H9 (cell line): Measurements from ENCODE around the gene PRKD2. TPM values are rescaled to one million over a fixed set of nuclear protein-coding genes. Genes with fewer than 3 reads are reported as not detected.
A peak's percentile ranks its signal among the peaks of the same experiment; 100 is the strongest.

Experiments used
- DNase-seq: peaks from one replicate; pipeline ENCODE4 v3.0.0-alpha.2; 2017
- H2AFZ ChIP-seq: one replicate; pipeline ENCODE4 v1.6.1; 2013; ENCODE audit warnings: mild to moderate bottlenecking, low read length, control low read depth, moderate library complexity
- H2AK5ac ChIP-seq: 2 replicates; pipeline ENCODE4 v1.6.1; 2013; ENCODE audit warnings: low read length, control low read depth, mixed read lengths; ENCODE audit not compliant: insufficient read length
- H2BK120ac ChIP-seq: one replicate; pipeline ENCODE4 v1.6.1; 2013; ENCODE audit warnings: low read depth, mild to moderate bottlenecking, low read length, control low read depth, inconsistent platforms; ENCODE audit not compliant: poor library complexity, severe bottlenecking
- H2BK12ac ChIP-seq: 2 replicates; pipeline ENCODE4 v1.6.1; 2013; ENCODE audit warnings: low read length, control low read depth, mixed read lengths, low read depth; ENCODE audit not compliant: insufficient read length
- H2BK15ac ChIP-seq: 2 replicates; pipeline ENCODE4 v1.6.1; 2013; ENCODE audit warnings: low read depth, low read length, control low read depth
- H2BK20ac ChIP-seq: one replicate; pipeline ENCODE4 v1.6.1; 2013; ENCODE audit warnings: low read depth, mild to moderate bottlenecking, low read length, control low read depth, inconsistent platforms; ENCODE audit not compliant: poor library complexity, severe bottlenecking
- H2BK5ac ChIP-seq: 2 replicates; pipeline ENCODE4 v1.6.1; 2013; ENCODE audit warnings: low read length, control low read depth, mixed read lengths; ENCODE audit not compliant: insufficient read length
- H3K14ac ChIP-seq: 2 replicates; pipeline ENCODE4 v1.6.1; 2013; ENCODE audit warnings: low read length, control low read depth; ENCODE audit not compliant: insufficient read depth
- H3K18ac ChIP-seq: 2 replicates; pipeline ENCODE4 v1.6.1; 2013; ENCODE audit warnings: low read depth, mild to moderate bottlenecking, mixed read lengths, low read length, control low read depth; ENCODE audit not compliant: insufficient read length
- H3K23ac ChIP-seq: 2 replicates; pipeline ENCODE4 v1.6.1; 2013; ENCODE audit warnings: low read length, control low read depth, mixed read lengths, low read depth; ENCODE audit not compliant: insufficient read length
- H3K23me2 ChIP-seq: 2 replicates; pipeline ENCODE4 v1.6.1; 2013; ENCODE audit warnings: low read depth, mild to moderate bottlenecking, mixed read lengths, low read length, control low read depth; ENCODE audit not compliant: insufficient read length, poor library complexity, severe bottlenecking
- H3K27ac ChIP-seq: 2 replicates; pipeline ENCODE4 v1.5.1; 2013; ENCODE audit warnings: low read length, control low read depth, mixed read lengths, low read depth; ENCODE audit not compliant: insufficient read length
- H3K27me3 ChIP-seq: 2 replicates; pipeline ENCODE4 v1.6.1; 2013; ENCODE audit warnings: low read length, control low read depth, inconsistent platforms; ENCODE audit not compliant: insufficient read depth
- H3K4ac ChIP-seq: 2 replicates; pipeline ENCODE4 v1.6.1; 2013; ENCODE audit warnings: low read depth, mild to moderate bottlenecking, control low read depth, inconsistent platforms, low read length, moderate library complexity
- H3K4me1 ChIP-seq: 2 replicates; pipeline ENCODE4 v1.6.1; 2013; ENCODE audit warnings: low read length, control low read depth, inconsistent platforms; ENCODE audit not compliant: insufficient read depth
- H3K4me2 ChIP-seq: 2 replicates; pipeline ENCODE4 v1.6.1; 2013; ENCODE audit warnings: low read length, control low read depth, mixed read lengths; ENCODE audit not compliant: insufficient read length, insufficient read depth
- H3K56ac ChIP-seq: 2 replicates; pipeline ENCODE4 v1.6.1; 2013; ENCODE audit warnings: low read depth, mild to moderate bottlenecking, mixed read lengths, low read length, control low read depth; ENCODE audit not compliant: insufficient read length
- H3K79me1 ChIP-seq: 2 replicates; pipeline ENCODE4 v1.6.1; 2013; ENCODE audit warnings: low read depth, mild to moderate bottlenecking, moderate library complexity, low read length, control low read depth, inconsistent platforms; ENCODE audit not compliant: insufficient read depth, poor library complexity, severe bottlenecking
- H3K79me2 ChIP-seq: 2 replicates; pipeline ENCODE4 v1.6.1; 2013; ENCODE audit warnings: low read length, control low read depth, inconsistent platforms; ENCODE audit not compliant: insufficient read depth
- H3K9ac ChIP-seq: 2 replicates; pipeline ENCODE4 v1.6.1; 2013; ENCODE audit warnings: low read length, control low read depth, mixed read lengths; ENCODE audit not compliant: insufficient read length; ENCODE audit errors: extremely low read depth
- H3K9me3 ChIP-seq: one replicate; pipeline ENCODE4 v1.6.1; 2013; ENCODE audit warnings: low read depth, low read length, inconsistent platforms; ENCODE audit not compliant: control insufficient read depth
- H3T11ph ChIP-seq: one replicate; pipeline ENCODE4 v1.6.1; 2013; ENCODE audit warnings: mild to moderate bottlenecking, low read length, control low read depth, inconsistent platforms
- H4K20me1 ChIP-seq: one replicate; pipeline ENCODE4 v1.6.1; 2013; ENCODE audit not compliant: control insufficient read depth, insufficient read length, insufficient read depth
- H4K5ac ChIP-seq: 2 replicates; pipeline ENCODE4 v1.6.1; 2013; ENCODE audit warnings: low read depth, mild to moderate bottlenecking, mixed read lengths, low read length, control low read depth; ENCODE audit not compliant: insufficient read length
- H4K8ac ChIP-seq: replicated peaks from 2 replicates; pipeline ENCODE4 v1.6.1; 2013; ENCODE audit warnings: low read length, control low read depth, mixed read lengths, low read depth; ENCODE audit not compliant: insufficient read length
- H4K91ac ChIP-seq: 2 replicates; pipeline ENCODE4 v1.6.1; 2013; ENCODE audit warnings: low read depth, mild to moderate bottlenecking, moderate library complexity, mixed read lengths, low read length, control low read depth; ENCODE audit not compliant: insufficient read length
- H3K27ac Mint-ChIP-seq, 3 experiments: 2 replicates in 2 of 3; 3 replicates in 1 of 3; pipeline ENCODE4 v1.8.0; 2020 to 2021; ENCODE audit warnings: mixed read lengths in 3 of 3, mild to moderate bottlenecking in 1 of 3, moderate library complexity in 1 of 3
- H3K27me3 Mint-ChIP-seq: 2 replicates; pipeline ENCODE4 v1.8.0; 2021; ENCODE audit warnings: low read depth, mild to moderate bottlenecking, moderate library complexity, mixed read lengths
- H3K36me3 Mint-ChIP-seq, 3 experiments: 2 replicates in 2 of 3; 3 replicates in 1 of 3; pipeline ENCODE4 v1.8.0; 2020 to 2021; ENCODE audit warnings: low read depth in 3 of 3, mixed read lengths in 3 of 3; ENCODE audit not compliant: insufficient read depth in 1 of 3
- H3K4me1 Mint-ChIP-seq, 2 experiments: 2 replicates each; pipeline ENCODE4 v1.8.0; 2020; ENCODE audit warnings: mixed read lengths in 2 of 2
- H3K4me3 Mint-ChIP-seq, 2 experiments: 2 replicates in 1 of 2; 3 replicates in 1 of 2; pipeline ENCODE4 v1.8.0; 2020 to 2021; ENCODE audit warnings: mild to moderate bottlenecking in 2 of 2, mixed read lengths in 2 of 2, moderate library complexity in 1 of 2
- H3K9me3 Mint-ChIP-seq, 2 experiments: 2 replicates in 1 of 2; 3 replicates in 1 of 2; pipeline ENCODE4 v1.8.0; 2020; ENCODE audit warnings: mild to moderate bottlenecking in 2 of 2, mixed read lengths in 2 of 2, moderate library complexity in 1 of 2
- CTCF ChIP-seq: fragments of 200-600 bp; sonication (generic); conservative IDR thresholded peaks from 3 replicates; pipeline ENCODE4 v1.8.0; 2021; ENCODE audit warnings: antibody characterized with exemption, mild to moderate bottlenecking
- WGBS: extraction: QIAGEN DNeasy Blood & Tissue Kit; methylation state at CpG from one replicate; pipeline ENCODE4 v1.1.7; 2013; ENCODE audit warnings: missing lambda C conversion rate, low lambda C conversion rate, mixed read lengths; ENCODE audit not compliant: insufficient read length; ENCODE audit errors: extremely low coverage; 5-methylcytosine and 5-hydroxymethylcytosine counted together
- total RNA-seq: library from RNA; stranded (reverse); gene quantifications from 2 replicates; pipeline ENCODE4 v1.2.1, GENCODE V29; 2021

PRKD2 gene
- total RNA-seq, 1 experiment from 2014 or later = 60.7 TPM

GRCh38 chr19:46696052-46696451 lies 20.9 kb downstream of the PRKD2 start:
- no CpG with 5 or more reads among the region's 10 CpGs for WGBS
- Histone ChIP-seq H2AK5ac (no peak overlapping the region), H3K9ac (no peak overlapping the region), H3K27me3 (no peaks in the 10 kb centered on the region), H3K4me2 (no peak overlapping the region), H2BK12ac (no peak overlapping the region), H3K27ac (no peak overlapping the region), H3K23me2 (no peaks in the 10 kb centered on the region), H3K23ac (no peak overlapping the region), H4K8ac (no peak overlapping the region), H3K14ac (no peak overlapping the region), H2BK20ac (no peak overlapping the region), H3K4ac (no peak overlapping the region), H3K18ac (no peak overlapping the region), H3K79me2 (no peaks in the 10 kb centered on the region), H2BK15ac (no peak overlapping the region), H3K9me3 (no peaks in the 10 kb centered on the region), H4K20me1 (no peaks in the 10 kb centered on the region), H4K5ac (no peak overlapping the region), H3K79me1 (no peaks in the 10 kb centered on the region), H4K91ac (no peak overlapping the region), H2AFZ (no peak overlapping the region), H2BK5ac (no peak overlapping the region), H3K4me1 (no peaks in the 10 kb centered on the region), H3K56ac (no peak overlapping the region), H3T11ph (no peak overlapping the region), H2BK120ac (no peak overlapping the region)
- H3K36me3 Mint-ChIP-seq = peaks cover 61 to 85% (median 84%) of the 10 kb centered on the region in 3 experiments
- no peak for TF ChIP-seq CTCF
- no peaks in the 10 kb centered on the region; a peak in 1 of 5 replicates for H3K9me3 Mint-ChIP-seq
- H3K4me3 Mint-ChIP-seq = no peak overlapping the region
- no peaks in the 10 kb centered on the region; the same call in 1 of the 2 replicates for H3K27me3 Mint-ChIP-seq
- peaks cover 7 to 17% of the 10 kb centered on the region in 2 experiments for H3K4me1 Mint-ChIP-seq
- peak overlapping the region in 2 of 3 experiments; percentile 49 to 77; a peak in 1 of 7 replicates for H3K27ac Mint-ChIP-seq
- DNase-seq = no peak
